HG02642 (cell line): ENCODE data around the gene TMEFF2.

ENCODE experiments used
- ATAC-seq: cut with Tn5 transposase; IDR thresholded peaks from one replicate; pipeline ENCODE4 v1.9.1; 2021; ENCODE audit warnings: mild to moderate bottlenecking; ENCODE audit not compliant: unreplicated experiment, poor library complexity

Gene TMEFF2

DNA sequence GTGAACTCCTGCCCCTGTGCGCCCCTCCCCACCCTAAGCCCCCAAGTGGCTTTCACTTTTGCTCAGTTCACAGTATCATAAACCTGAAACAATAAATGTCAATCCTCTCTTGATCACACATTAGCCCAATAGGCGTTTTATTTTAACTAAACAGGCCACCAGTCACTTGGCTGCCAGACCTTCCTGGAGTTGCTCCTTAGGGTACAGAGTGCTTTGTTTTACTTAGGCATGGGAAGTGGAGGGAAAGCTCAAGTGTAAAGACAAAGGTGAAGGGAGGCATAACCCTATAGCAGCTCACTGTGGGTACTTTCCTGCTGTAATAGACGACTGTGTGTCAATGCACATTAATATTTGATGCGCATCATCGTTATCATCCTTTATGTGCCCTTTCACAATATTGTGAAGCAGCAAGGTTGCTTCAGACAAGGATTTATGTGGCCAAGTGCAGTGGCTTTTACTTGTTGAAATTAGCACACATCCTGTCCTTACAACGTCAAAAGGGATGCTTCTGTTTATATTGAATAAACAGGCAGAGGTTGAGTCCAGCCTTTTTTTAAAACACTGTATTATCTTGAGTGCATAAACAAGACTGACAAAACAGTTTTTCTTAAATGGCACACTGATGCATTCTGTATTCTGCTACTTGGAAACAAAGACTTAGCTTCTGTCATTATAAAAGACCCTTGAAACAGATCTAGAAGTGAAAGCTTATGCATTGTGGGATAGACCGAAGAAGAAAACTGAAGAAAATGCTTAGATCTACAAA lies 168.5 kb downstream of the TMEFF2 start:
- no peak for ATAC-seq

DNA sequence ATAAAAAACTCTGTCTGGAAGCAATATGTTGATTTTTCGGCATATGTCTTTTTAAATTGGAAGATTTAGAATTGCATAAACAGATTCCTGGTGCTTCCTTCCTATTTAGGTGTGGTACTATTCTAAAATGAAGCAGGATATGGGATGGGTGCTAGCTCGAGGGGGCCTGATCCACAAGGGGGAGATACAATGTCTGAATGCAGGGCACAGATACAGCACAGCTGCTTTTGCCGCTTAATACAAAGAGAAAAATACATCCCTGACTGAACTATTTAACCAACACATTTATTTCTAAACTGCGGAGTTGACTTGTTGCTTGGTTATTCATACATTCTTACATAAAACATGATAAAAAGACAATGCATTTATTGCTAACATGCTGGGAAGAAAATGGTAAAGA lies 169.1 kb downstream of the TMEFF2 start:
- no peak for ATAC-seq

DNA sequence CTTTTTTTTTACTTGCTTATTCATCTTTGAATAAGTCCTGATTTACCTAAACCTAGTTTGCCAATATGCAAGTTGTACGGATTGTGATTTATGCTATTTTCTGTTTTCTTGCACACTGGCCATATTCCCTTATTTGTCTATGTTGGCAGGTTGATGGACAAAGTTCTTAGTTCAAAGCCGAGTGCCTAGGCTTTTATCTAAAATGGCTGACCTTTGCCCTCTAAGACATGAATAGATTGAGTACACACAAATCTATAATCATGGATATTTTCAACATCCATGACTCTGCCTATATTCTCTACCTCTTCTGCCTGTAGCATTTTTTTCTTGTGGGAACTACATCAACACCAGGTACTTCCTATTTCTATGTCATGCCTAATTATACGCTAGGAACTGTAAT lies 171.7 kb downstream of the TMEFF2 start:
- no peak for ATAC-seq

DNA sequence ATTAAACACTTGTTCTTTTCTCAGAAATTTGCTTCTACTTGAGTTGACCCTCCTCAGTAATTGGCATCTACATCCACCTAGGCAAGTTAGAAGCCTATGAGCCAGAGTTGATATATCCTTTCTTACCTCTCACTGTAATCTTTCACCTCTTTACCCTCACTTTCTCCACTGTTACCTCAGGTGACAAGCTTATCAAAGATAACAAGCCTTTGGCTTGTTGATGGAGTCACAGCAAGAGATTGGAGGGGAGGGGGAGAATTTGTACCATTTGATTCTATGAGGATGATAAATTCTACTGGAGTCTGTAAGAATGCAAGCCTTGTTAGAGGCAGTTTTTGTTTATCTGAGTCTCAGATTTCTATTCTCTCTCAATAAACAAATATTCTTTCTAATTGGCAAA lies 176.9 kb downstream of the TMEFF2 start:
- no peak for ATAC-seq

DNA sequence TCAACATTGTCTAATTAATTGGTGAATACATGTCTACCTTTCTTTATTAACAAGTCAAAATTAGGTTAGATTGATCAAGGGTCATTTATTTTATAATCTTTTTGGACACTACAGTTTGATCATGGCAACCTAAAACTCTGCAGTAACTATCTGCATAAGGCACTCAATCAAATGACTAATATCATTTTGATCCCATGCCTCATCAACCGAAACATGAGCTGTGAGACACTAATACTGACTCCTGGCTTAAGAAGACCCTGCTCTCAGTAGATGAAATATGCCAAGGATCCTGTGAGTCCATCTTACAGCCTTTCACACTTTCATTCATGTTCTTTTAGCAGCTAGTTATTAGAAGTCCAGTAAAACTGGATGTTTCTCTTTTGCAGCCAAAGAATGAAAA lies 178.5 kb downstream of the TMEFF2 start:
- no peak for ATAC-seq

GRCh38 chr2:192013211-192013610 lies 181.5 kb downstream of the TMEFF2 start:
- no peak for ATAC-seq

DNA sequence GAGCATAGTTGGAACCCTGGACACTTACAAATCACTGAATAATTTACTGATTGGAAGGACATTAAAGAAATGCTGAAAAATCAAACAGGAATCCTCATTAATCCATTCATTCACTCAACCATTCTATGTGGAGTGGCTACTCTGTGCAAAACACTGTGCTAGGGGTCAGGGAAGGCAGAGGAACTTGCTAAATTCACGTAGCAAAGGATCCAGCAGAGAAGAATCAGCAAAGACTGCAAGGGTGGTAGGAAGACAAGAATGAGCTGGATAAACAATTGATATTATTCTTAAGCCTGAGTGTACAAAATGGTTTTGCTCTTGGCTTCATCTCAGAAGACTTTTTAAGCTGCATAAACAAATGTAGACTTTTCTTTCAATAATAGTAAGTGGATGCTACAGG lies 183.5 kb downstream of the TMEFF2 start:
- no peak for ATAC-seq

GRCh38 chr2:192010073-192010472 lies 184.7 kb downstream of the TMEFF2 start:
- ATAC-seq, result no peak

- ATAC-seq, result no peak
These were observed 187.0 kb downstream of the TMEFF2 start for GRCh38 chr2:192007581-192008228.

- ATAC-seq, result no peak
These were observed 189.5 kb downstream of the TMEFF2 start for GRCh38 chr2:192005211-192005610.

DNA sequence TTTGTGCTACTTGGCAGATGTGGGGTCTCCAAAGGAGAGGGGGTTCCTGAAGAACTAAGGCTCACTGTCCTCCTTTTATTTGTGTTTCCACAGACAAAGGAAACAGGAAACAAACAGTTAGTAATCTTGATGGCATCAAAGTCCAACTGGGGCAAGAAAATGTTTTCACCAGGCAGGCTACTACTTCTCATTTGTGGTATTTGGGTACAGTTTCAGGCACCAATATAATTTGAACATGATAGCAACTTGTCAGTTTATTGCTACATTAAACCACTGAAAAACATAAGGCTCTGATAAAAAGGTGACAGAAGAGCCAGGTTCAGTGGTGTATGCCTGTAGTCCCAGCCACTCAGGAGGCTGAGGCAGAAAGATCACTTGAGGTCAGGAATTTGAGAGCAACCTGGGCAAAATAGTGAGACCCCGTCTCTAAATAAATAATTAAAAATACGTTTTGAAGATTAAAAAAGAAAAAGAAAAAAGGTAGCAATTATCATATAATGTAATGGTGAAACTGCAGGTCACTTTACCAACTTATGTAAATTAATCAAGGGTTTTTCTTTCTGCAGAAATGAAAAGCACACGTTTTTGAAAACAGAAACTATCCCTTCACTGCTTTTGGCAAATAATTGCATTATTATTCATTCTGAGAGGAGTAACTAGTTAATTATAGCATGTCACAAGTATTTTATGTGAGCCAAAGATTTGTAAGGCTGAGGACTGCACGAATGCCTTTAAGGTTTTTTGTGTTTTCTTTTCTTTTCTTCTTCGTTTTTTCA lies 190.4 kb downstream of the TMEFF2 start:
- peak; percentile 72 for ATAC-seq

GRCh38 chr2:192002418-192002817 lies 192.3 kb downstream of the TMEFF2 start:
- ATAC-seq, result no peak

- no peak for ATAC-seq
These were observed 194.3 kb downstream of the TMEFF2 start for GRCh38 chr2:192000196-192000980.

DNA sequence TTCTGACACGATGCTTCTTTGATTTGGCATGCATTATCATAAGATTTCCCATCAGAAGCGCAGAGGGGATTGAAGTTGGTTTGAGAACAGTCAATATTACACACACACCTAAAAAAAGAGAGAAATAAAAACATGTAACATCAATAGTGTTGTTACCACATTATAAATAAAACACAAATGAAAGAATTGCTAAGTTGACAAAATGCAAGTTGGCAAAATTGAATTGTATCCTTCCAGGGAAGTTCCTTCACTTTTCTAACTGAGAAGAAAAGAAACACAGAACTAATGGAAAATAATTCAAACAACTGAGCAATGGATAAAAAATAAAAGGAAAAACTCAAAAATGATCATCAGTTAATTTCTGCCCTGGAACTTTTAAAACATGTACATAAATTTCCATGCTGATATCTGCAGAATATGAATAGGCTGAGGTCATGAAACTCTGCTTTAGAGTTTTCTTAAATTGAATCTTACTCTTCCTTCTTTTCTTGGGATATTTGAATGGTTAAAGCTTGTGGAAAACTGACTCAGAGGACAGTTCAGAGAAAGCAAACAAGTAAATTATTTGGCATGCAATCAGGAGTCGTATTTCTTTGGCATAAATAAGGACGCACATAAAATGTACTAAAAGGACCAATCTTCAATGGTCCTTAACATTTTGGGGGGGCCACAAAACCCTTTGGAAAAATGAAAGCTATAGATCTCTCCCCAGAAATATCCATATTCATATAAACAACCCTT lies 195.5 kb downstream of the TMEFF2 start:
- ATAC-seq, result no peak

GRCh38 chr2:191995285-191995684 lies 199.4 kb downstream of the TMEFF2 start:
- ATAC-seq, result no peak

DNA sequence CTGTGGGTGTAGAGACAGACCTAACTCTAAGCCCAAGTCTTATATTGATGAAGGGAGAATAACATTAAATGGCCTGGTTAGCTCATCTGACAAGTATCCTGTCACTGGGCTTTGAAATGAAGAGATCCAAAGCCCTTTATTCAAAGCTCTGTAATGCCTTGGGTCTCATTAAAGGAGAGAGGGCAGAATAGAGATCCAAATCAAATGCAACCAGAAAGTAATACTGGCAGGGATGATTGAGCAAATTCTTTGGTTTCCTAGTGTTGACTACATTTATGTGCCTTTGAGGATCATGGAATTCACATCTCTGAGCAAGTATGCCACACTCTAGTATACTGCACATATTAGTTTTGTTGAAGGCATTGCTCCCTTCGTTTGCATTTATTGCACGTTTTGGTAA lies 200.0 kb downstream of the TMEFF2 start:
- no peak for ATAC-seq

DNA sequence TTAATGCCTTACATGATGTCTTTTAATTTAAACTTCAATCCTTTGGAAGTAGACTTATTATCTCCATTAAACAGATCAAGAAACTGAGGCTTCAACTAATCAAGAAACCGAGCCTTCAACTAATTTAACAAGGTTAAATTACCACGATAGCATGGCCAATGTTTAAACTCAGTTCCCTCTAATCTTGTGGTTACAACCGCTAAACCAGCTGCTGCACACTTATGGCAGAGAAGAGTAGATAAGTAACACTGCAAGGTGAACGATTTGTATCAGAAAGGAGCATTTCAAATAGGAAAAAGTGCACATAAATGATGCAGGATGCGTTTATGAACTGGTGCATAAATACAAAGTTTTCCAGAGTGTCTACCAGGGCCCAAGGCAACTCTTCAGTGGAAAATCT lies 203.3 kb downstream of the TMEFF2 start:
- ATAC-seq, result no peak

- no peak for ATAC-seq
These were observed 209.0 kb downstream of the TMEFF2 start for GRCh38 chr2:191985740-191986139.

- no peak for ATAC-seq
These were observed 211.1 kb downstream of the TMEFF2 start for GRCh38 chr2:191983591-191983990.

- ATAC-seq, result no peak
These were observed 211.5 kb downstream of the TMEFF2 start for GRCh38 chr2:191983186-191983585.
